NCI-H2227 (cell line): ENCODE data around the gene TBC1D3K.
"Not testable (repeated sequence)": the region's sequence is repeated elsewhere in the genome, so short reads cannot be mapped to it uniquely, and the experiment has no call there.

Experiments used
- DNase-seq: peaks from one replicate; lab custom pipeline; 2025; ENCODE audit not compliant: unreplicated experiment; lab: John Stamatoyannopoulos, UW

The TBC1D3K gene

DNA sequence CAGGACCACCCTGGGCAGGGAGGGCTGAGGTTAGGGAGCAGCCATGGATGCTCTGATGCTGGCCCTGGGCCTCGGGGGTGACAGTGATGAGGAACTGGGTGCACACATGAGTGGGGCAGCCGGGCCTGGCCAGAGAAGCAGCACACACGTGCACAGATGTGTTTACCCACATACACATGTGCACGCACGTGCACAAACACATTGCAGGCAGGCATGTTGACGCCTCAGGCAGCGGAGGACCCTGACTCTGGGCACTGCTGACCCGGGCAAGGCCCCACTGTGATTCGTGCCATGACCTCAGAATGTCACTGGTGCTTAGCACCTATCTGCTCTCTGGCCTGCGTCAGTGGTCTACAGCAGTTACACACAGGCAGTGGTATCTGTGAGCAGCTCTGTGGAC, at the start of gene TBC1D3K:
Gene TBC1D3K (plus strand): TSS at position 301 of the 400 bp plus-strand sequence. CDS start 1,585 bp downstream, outside the sequence.
- DNase-seq, result not testable (repeated sequence)

DNA sequence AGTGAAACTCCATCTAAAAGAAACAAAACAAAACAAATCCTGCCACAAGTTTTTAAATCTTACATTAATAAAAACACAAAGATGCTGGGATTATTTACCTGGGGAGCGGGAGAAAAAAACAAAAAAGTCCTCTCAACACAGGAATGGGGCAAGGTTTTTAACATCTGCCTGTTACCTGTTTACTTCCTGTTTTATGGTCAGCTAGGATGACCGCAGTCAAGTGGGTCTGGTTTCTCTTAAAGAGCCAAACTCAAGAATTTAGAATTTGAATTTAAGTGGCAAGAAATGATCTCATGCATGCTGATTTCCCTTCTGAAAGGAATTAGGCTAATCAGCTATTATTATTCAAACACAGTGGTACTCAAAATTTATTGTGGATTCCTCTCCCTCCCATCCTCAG, 39.7 kb upstream of the TBC1D3K start:
- DNase-seq, result no peak

DNA sequence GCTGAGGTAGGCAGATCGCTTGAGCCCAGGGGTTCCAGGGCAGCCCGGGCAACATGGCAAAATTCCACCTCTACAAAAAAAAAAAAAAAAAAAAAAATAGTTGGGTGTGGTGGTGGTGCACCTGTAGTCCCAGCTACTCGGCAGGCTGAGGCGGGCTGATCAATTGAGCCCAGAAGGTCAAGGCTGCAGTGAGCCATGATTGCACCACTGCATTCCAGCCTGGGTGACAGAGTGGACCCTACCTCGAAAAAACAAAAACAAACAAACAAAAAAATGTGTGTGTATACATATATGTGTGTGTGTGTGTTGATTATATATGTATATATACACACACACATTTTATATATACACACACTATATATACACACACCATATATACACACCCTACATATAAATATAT, 39.1 kb upstream of the TBC1D3K start:
- no peak for DNase-seq

DNA sequence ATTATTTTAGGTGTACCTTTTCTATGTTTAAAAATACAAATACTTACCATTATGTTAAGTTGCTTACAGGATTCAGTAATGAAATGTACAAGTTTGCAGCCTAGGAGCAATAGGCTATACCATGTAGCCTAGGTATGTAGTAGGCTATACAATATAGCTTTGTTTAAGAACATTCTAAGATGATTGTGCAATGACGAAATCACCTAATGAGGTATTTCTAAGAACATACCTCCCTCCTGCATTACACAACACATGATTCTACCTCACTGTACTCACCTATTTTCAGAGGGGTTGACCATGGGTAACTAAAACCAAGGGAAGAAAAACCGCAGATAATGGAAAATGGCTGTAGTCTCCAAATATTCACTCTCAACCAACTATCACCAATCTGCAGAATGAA, 35.3 kb upstream of the TBC1D3K start:
- no peak for DNase-seq

DNA sequence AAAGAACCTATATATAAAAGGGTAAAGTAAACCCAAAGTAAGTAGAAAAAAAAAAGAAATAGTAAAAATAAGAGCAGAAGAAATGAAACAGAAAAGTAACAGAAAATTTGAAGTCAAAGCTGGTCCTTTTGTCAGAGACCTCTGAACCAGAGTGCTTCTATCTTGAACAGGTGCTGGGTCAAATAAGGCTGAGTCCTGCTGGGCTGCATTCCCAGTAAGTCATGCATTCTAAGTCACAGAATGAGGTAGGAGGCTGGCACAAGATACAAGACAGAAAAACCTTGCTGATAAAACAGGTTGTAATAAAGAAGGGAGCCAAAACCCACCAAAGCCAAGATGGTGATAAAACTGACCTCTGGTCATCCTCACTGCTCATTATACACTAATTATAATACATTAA, 27.3 kb upstream of the TBC1D3K start:
- DNase-seq, result not testable (repeated sequence)
